HG02852 (cell line): ENCODE data around the gene FBXL7.
"Not testable (repeated sequence)": the region's sequence is repeated elsewhere in the genome, so short reads cannot be mapped to it uniquely, and the experiment has no call there.

Source experiments
- ATAC-seq: cut with Tn5 transposase; IDR thresholded peaks from one replicate; pipeline ENCODE4 v1.9.1; 2021; ENCODE audit warnings: mild to moderate bottlenecking, moderate library complexity; ENCODE audit not compliant: unreplicated experiment

FBXL7 gene

GRCh38 chr5:15852949-15853348, 353.0 kb downstream of the FBXL7 start:
- ATAC-seq = no peak

GRCh38 chr5:15858326-15858725, 358.3 kb downstream of the FBXL7 start:
- no peak for ATAC-seq

- no peak for ATAC-seq
These were observed 364.7 kb downstream of the FBXL7 start for GRCh38 chr5:15864536-15865215.

GRCh38 chr5:15872259-15872658, 372.3 kb downstream of the FBXL7 start:
- ATAC-seq = not testable (repeated sequence)

- ATAC-seq = no peak
These were observed 377.9 kb downstream of the FBXL7 start for GRCh38 chr5:15877914-15878313.

- ATAC-seq = no peak
These were observed 380.2 kb downstream of the FBXL7 start for GRCh38 chr5:15880201-15880600.

- ATAC-seq = no peak
These were observed 385.2 kb downstream of the FBXL7 start for GRCh38 chr5:15885156-15885555.

GRCh38 chr5:15886156-15886555, 386.2 kb downstream of the FBXL7 start:
- ATAC-seq = no peak

GRCh38 chr5:15887093-15887492, 387.1 kb downstream of the FBXL7 start:
- ATAC-seq = no peak

GRCh38 chr5:15889001-15889400, 389.0 kb downstream of the FBXL7 start:
- ATAC-seq = no peak

- no peak for ATAC-seq
These were observed 393.9 kb downstream of the FBXL7 start for GRCh38 chr5:15893866-15894265.

- no peak for ATAC-seq
These were observed 397.7 kb downstream of the FBXL7 start for GRCh38 chr5:15897656-15898055.

GRCh38 chr5:15898641-15899040, 398.7 kb downstream of the FBXL7 start:
- ATAC-seq = no peak

GRCh38 chr5:15899481-15899880, 399.5 kb downstream of the FBXL7 start:
- ATAC-seq = no peak

GRCh38 chr5:15901151-15901550, 401.2 kb downstream of the FBXL7 start:
- ATAC-seq = no peak

- no peak for ATAC-seq
These were observed 402.1 kb downstream of the FBXL7 start for GRCh38 chr5:15902066-15902465.

- ATAC-seq = no peak
These were observed 405.2 kb downstream of the FBXL7 start for GRCh38 chr5:15904899-15905830.

- ATAC-seq = no peak
These were observed 414.7 kb downstream of the FBXL7 start for GRCh38 chr5:15914638-15915037.

- no peak for ATAC-seq
These were observed 426.6 kb downstream of the FBXL7 start for GRCh38 chr5:15926586-15926985.

- ATAC-seq = no peak
These were observed 427.9 kb downstream of the FBXL7 start for GRCh38 chr5:15927710-15928380.

GRCh38 chr5:15929611-15930263, 429.8 kb downstream of the FBXL7 start:
- no peak for ATAC-seq
